Ovary (tissue), 3 donors: ENCODE results near the gene FBXL19.

Source experiments
- POLR2A ChIP-seq: fragments of 450-650 bp; IDR thresholded peaks from one replicate; pipeline ENCODE4 v1.6.1; 2017; ENCODE audit warnings: antibody characterized with exemption, mild to moderate bottlenecking, moderate library complexity
- TF ChIP-seq, protein P1 (sequence below), 3 donors: fragments of 450-650 bp in 2 of 3; fragments of 200-600 bp in 1 of 3; IDR thresholded peaks; one replicate each; pipeline versions ENCODE4 v1.5.1 to v1.8.0; 2016 to 2022; ENCODE audit warnings: antibody characterized with exemption in 3 of 3, mild to moderate bottlenecking in 1 of 3
- donor health status: DM: no; HTN: no; CAD: no.

DNA sequence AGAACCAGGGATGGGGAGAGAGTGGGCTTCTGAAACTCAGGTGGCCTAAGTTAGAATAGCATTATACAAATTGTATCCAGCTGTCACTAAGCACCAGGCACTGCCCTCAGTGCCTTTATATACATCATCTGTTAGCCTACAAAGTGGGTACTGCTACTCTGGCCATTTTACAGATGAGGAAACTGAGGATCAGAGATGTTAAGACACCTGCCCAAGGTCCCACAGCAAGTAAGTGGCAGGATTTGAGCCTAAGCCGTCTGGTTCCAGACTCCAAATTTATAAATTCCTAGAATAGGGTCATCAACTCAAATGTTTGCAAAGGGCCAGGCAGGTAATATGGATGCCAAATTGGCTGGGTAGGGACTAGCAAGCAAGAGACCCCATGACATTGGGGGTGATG lies 27.8 kb downstream of the FBXL19 start:
- TF ChIP-seq, protein P1, sequence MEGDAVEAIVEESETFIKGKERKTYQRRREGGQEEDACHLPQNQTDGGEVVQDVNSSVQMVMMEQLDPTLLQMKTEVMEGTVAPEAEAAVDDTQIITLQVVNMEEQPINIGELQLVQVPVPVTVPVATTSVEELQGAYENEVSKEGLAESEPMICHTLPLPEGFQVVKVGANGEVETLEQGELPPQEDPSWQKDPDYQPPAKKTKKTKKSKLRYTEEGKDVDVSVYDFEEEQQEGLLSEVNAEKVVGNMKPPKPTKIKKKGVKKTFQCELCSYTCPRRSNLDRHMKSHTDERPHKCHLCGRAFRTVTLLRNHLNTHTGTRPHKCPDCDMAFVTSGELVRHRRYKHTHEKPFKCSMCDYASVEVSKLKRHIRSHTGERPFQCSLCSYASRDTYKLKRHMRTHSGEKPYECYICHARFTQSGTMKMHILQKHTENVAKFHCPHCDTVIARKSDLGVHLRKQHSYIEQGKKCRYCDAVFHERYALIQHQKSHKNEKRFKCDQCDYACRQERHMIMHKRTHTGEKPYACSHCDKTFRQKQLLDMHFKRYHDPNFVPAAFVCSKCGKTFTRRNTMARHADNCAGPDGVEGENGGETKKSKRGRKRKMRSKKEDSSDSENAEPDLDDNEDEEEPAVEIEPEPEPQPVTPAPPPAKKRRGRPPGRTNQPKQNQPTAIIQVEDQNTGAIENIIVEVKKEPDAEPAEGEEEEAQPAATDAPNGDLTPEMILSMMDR (IDR thresholded peaks at IDR 0.05): no peak
- no peak for TF ChIP-seq POLR2A
